ENCODE data around the gene FGF21.

GRCh38 chr19:48724796-48725753, 30.2 kb upstream of the FGF21 start:
- TF ChIP-seq CTCF (IDR thresholded peaks at IDR 0.05) (no peak), POLR2A (IDR thresholded peaks at IDR 0.05) (no peak)
